Hematopoietic multipotent progenitor cell treated with erythropoietin and hydrocortisone succinate and interleukin-3 and kit ligand, for 17 days (in vitro differentiated cells): Measurements from ENCODE around the gene POLR2H.

ENCODE experiments used
- DNase-seq: peaks from one replicate; pipeline ENCODE4 v3.0.0-alpha.2; 2015; ENCODE audit warnings: low spot score

Gene POLR2H

DNA sequence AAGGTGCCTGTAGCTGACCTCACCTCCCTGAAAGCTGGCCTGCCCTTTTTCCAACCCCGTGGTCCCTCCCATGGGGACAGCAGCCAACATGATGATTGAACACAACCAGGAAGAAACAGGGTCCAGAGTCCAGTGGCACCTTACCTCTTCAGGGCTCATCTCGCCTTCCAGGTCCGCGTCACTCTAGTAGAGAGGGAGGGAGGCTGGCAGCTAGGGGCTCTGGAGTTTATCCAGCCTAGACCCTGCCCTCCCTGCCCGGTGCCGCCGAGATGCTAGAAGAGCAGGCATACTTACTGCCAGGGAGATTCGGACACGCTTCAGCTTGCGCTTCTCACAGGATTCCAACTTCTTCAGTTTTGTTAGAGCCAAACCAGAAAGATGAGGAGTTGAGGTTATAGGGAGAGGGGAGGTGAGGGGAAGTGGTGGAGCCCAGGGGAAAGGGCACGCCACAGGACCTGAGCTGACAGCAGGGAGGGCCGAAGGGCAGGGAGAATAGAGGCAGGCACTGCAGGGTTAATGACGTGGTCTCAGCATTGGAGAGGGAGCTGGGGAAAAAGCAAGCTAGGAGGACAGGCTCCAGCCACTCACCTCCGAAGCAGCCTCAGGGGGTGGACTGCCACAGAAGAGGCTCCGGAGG lies 9.2 kb upstream of the POLR2H start:
- no peak for DNase-seq

- DNase-seq = no peak
Observed at GRCh38 chr3:184352897-184353545, 8.5 kb upstream of the POLR2H start.

DNA sequence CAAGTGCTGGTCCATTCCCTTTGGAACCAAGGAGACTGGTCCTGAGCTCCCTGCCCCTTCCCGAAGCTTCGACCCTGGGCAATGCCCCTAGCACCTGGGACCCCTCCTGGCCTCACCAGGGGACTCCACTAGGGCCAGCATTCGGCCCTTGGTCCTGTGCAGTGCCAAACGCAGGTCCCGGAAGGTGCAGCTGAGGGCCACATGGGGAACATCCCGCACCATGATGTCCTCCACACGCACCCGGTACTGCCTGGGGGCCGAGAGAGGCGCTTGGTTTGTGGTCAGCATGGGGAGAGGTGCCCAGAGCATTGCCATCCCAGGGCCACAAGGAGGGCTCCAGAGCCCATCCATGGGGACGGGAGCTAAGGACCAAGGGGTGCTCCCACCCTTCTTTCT lies 8.0 kb upstream of the POLR2H start:
- DNase-seq = no peak

DNA sequence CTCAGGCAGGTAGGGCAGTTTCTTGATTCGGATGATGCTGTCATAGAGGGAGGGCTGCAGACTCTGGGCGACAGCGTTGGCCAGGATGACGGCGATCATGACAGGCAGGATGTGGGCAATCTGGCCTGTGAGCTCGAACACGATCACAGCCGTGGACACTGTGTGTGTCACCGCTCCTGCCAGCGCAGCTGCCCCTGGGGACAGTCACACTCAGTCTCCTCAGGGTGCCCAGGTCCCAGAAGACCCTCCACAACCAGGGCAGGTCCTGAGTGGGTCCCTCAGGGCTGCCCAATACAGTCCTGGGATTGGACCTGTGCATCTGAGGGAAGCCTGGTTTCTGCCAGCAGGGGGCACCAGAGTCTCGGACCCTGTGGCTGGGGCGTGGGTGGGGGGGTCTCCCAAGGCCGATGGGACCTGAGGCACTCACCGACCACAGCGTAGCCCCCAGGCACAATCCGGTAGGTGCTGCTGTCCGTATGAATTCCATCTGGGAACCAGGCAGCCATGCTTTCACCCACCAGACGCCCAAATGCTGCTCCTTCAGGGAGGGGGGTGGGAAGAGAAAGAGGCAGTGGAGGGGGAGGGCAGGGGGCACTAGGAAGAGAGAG lies 7.3 kb upstream of the POLR2H start:
- peak; percentile 70 for DNase-seq

DNA sequence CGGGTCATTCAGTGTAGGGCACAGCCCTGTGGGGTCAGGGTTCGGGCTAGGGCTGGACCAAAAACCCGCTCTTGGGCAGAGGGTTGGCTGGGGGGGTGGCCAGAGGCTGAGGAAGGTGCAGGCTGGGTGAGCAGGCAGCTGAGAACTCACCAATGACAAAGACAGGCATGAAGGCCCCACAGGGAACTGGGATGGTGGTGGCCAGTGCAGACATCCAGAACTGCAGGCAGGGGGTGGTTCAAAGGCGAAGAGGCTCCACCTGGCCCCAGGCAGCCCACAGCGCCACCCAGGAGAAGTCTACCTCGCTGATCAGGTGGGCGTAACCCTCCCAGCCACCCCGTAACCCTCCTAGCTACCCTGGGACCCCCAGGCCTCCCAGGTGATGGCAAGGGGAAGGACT lies 6.8 kb upstream of the POLR2H start:
- DNase-seq = no peak

- no peak for DNase-seq
Observed at GRCh38 chr3:184355261-184356040, 6.1 kb upstream of the POLR2H start.

DNA sequence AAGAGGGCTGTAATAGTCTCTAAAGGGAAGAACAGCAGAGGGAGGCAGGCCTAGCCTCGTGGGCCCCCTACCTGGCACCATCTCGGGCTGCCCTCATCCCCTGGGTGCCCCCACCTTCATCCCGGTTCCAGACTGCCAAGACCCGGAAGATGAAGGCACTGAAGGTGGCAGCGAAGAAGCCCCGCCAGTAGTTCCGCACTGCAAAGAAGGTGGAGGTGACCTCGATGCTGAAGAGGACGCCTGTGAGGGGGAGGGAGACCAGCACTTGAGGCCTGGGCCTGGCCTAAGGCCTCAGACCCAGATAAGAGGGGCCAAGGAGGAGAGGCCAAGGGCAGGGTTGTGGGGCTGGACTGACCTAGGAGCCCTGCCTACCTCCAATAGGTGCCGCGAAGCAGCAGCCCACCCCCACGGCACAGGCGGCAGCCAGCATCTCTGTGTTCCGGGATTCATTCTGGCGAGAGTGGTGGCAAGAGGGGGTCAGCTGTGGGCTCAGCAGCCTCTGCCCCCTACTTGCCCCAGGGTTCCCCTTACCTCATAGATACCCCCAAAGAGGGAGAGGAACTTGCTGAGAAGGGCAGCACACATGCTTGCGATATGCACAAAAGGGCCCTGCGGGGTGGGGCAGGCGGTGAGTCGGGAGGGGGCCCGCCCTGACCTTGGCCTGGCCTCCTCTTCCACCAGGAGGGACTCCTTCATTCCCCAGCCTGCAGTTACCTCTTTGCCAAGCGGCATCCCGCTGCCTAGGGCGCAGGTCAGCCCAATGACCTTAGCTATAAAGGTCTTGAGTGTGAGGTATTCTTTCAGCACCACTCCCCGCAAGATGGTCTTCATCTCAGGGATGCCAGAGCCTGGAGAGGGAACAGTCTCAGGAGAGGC lies 4.0 kb upstream of the POLR2H start:
- no peak for DNase-seq

DNA sequence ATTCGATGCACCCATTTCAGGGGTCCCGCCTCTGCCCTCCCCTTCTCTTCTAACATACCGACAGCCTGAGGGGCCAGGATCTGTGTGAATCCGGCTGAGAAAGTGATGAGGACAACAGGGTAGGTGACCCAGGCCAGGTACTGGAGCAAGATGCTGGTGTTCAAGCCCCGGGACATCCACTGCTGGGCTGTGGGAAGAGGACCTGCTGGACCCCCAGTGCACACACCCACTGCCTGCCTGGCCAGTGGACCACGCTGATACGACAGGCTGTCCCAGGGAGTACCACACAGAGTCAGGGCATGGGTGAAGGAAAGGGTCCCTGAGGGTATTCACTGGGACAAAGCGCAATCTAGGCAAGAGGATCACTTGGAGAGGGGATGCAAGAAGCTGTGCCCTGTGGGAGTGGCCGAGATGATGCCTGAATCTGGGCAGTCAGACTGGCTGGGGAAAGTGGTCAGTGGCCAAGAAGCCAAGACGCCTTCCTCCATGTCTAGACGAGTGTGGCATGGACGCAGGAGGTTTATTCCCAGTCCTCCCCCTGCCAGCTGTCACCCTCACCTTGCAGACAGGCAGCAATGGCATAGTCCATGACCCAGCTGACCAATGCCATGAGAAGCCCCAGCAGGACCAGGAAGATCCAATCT lies 3.3 kb upstream of the POLR2H start:
- no peak for DNase-seq

- DNase-seq = no peak
Observed at GRCh38 chr3:184358921-184359350, 2.6 kb upstream of the POLR2H start.

DNA sequence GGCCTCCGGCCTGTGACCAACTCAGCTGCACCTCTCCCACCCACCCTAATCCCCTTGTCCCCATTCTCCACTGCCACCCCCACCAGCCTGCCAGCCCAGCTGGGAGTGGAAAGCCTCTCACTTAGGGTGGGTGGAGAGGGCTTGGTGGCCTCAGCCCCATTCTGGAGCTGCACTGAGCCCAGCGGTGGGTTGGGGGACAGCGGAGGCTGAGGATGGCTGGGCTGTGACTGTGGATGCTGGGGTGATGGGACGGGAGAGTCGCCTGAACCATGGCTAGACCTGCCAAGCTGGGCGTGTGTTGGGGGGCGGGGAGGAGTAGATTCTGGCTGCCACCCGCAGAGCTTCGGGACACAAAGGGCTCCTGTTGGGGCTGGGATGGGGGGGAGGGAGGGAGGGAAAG lies 1.9 kb upstream of the POLR2H start:
- no peak for DNase-seq

DNA sequence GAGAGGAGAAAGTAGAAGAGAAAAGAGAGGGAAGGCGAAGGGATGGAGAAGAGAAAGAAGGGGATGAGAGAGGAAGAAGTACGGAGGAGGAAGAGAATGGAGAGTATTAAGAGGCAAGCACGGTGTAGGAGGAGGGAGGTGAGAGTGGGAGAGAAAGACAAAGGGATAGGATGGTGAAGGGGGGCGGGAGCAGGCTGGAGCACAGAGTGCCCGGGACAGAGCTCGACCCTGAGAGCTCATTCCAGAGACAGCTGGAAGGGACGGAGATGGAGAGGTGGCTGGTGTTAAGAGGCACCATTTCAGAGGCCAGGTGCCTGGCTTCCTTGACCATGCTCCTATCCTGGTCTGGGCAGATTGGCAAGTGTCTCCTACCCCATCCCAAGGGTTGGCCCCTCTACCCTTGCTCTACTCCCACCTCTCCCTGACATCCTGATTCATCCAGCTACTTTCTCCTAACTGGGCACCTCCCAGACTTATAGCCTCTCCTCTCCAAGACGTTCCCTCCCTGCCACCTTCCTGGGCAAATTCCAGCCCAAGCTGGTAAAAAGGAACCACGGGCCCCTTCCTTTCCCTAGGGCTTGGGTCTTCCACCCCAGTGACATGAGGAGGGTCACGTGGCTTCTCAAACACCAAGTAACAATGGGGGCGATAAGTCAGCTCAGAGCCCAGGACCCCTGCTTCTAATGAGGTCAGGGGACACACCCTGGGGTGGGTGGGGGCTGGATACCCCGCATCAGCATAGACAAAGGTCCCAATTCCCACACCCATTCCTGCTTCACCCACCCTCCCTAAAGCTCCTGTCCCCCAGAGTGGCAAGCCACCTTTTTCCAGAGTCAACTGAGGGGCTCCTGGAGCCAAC lies 1.2 kb upstream of the POLR2H start:
- no peak for DNase-seq

DNA sequence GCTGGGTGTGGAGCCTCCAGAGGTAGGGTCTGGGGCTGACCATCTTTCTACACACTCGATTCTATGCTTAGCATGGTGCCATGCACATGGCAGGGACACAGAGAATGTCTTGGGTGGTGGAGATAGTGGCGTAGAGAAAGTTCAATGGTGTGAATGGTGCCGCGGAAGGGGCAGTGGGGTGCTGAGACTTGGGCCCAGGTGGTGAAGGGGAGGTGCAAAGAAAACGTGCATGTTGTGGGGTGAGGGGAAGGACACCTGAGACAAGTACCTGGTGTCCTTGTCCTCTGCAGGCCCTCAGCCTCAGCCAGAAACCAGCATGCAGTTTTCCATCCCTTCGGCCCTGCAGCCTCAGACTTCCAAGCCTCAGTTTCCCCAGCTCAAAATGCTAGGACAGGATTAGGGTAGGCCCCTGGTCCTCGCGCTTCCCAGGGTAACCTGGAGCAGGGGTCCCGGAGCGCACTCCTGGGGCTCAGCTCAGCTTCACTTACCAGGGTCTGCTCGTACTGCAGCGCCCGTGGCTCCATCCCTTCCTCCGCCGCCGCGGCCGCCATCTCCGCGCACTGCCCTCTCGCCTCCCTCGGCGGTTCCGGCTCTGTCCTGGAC lies 480 bp upstream of the POLR2H start:
- no peak for DNase-seq

DNA sequence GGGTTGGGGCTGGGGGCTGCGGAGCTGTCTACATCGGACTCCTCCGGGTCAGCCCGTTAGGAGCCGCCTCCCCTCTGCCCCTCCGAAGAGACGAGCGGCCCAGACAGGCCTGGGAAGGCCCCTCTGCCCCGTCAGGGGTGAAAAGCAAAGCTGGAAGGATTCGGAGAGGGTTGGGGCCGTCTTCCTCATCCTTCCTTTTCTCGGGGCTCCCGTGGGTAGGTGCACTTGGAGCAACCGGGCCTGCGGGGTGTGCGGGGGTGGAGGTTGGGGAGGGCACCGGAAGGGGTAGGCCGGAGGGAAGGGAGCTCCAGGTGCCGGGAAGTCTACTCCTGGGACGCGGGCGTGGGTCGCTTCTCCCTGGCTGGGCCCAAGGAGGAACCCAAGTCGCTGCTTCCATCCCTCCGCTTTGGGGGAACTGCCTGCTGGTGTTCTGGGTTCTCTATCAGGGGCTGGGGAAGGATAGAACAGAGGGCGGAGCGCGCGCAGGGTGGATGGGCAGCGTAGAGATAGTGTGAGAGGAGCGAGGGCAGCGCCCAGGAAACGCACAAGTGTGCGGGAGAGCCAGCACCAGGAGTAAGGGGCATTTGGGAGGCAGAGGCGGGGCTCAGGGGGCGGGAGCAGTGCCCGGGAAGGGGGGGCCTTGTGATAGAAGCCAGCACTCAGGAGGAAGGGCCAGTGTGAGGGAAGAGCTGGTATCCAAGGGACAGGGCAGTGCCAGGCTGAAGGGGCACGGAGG lies 590 bp downstream of the POLR2H start:
- DNase-seq = peak; percentile 73

DNA sequence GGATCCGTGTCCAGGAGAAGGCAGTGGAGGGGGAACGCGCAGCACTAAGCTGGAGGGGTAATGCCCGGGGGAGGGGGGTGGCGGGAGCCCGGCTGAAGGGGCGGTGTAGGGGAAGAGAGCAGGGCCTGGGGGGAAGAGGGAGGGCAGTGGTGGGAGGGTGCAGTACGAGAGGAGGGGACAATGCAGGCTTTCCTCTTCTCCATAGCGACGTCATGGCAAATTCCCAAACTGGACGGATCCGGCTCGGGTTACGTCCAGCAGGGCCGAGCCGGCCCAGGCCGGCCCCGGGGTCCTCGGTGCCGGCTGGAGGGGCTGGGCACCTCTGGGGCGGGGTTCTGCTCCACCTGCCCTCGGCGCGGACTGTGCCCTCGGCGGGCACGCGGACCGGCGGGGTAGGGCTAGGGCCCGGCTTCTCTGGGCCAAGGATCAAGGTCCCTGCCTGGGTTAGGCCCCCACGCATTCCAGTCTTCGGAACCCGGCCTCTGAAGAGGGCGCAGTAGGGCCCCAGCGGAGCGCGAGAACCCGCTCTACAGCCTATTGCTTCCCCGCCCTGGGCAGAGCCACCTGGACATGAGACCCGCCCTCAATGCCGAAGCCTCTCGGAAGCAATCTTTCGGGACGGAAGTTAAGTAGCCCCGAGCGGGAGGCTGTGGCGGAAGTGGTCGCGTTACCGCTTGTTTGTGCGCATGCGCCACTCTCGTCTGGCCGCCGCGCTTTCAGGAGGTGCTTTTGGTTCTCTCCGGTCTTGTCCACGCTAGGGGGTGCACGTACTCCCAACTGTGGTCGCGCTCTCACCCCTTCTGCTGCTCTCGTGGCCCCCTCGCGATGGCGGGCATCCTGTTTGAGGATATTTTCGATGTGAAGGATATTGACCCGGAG lies 1.4 kb downstream of the POLR2H start:
- DNase-seq = peak; percentile 96

GRCh38 chr3:184366619-184367289 lies 5.2 kb downstream of the POLR2H start:
- no peak for DNase-seq

DNA sequence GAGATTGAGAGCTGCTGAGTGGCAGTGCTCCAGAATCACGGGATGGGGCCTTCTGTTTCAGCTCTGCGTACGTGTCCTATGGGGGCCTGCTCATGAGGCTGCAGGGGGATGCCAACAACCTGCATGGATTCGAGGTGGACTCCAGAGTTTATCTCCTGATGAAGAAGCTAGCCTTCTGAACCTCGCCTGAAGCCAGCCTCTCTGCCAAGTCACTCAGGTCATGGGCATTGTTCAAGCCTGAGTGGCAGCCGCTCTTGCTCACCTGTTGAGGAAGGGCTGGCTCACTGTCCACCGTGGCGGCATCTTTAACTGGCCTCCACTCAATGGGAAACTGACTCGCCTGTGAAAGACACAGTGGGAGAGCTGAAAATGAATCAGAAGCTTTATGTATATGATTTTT lies 6.6 kb downstream of the POLR2H start:
- DNase-seq = no peak

- no peak for DNase-seq
Observed at GRCh38 chr3:184368586-184369183, 7.2 kb downstream of the POLR2H start.
